Spleen (tissue), 11 donors: ENCODE results near the gene JMJD1C. TPM values are rescaled to one million over a fixed set of nuclear protein-coding genes. Genes with fewer than 3 reads are reported as not detected.
A peak's percentile ranks its signal among the peaks of the same experiment; 100 is the strongest.

Source experiments
- DNase-seq: peaks from one replicate; pipeline ENCODE4 v3.0.0-alpha.2; 2020
- H3K27ac ChIP-seq, 8 donors: fragments of 200-600 bp; sonication (generic) in 7 of 8; 1 replicate in 4 of 8; 2 replicates in 4 of 8; pipeline versions ENCODE4 v1.5.0 to v1.8.0; 2016 to 2021; ENCODE audit warnings: inconsistent platforms in 4 of 8, mild to moderate bottlenecking in 4 of 8, moderate library complexity in 1 of 8
- H3K27me3 ChIP-seq, 7 donors: fragments of 200-600 bp; sonication (generic) in 6 of 7; replicated peaks in 1 of 7; 1 replicate in 4 of 7; 2 replicates in 3 of 7; pipeline versions ENCODE4 v1.5.0 to v1.8.0; 2016 to 2021; ENCODE audit warnings: inconsistent platforms in 3 of 7, mild to moderate bottlenecking in 1 of 7
- H3K36me3 ChIP-seq, 6 donors: fragments of 200-600 bp; sonication (generic) in 5 of 6; 1 replicate in 4 of 6; 2 replicates in 2 of 6; pipeline versions ENCODE4 v1.5.0 to v1.8.0; 2016 to 2021; ENCODE audit warnings: inconsistent platforms in 2 of 6
- H3K4me1 ChIP-seq, 6 donors: fragments of 200-600 bp; sonication (generic) in 5 of 6; 1 replicate in 3 of 6; 2 replicates in 3 of 6; pipeline versions ENCODE4 v1.5.0 to v1.8.0; 2016 to 2021; ENCODE audit warnings: inconsistent platforms in 3 of 6
- H3K4me3 ChIP-seq, 8 donors: fragments of 200-600 bp; sonication (generic) in 7 of 8; 1 replicate in 4 of 8; 2 replicates in 4 of 8; pipeline versions ENCODE4 v1.5.0 to v1.8.0; 2016 to 2021; ENCODE audit warnings: inconsistent platforms in 4 of 8, mild to moderate bottlenecking in 4 of 8, moderate library complexity in 2 of 8
- H3K9me3 ChIP-seq, 8 donors: fragments of 200-600 bp; sonication (generic) in 7 of 8; 1 replicate in 4 of 8; 2 replicates in 4 of 8; pipeline versions ENCODE4 v1.5.0 to v1.8.0; 2016 to 2021; ENCODE audit warnings: inconsistent platforms in 4 of 8
- CTCF ChIP-seq, 11 experiments: fragments of 200-600 bp in 7 of 11; fragments of 450-650 bp in 4 of 11; sonication (generic) in 4 of 11; IDR thresholded peaks in 8 of 11; conservative IDR thresholded peaks in 3 of 11; 1 replicate in 7 of 11; 2 replicates in 4 of 11; pipeline versions ENCODE4 v1.4.0 to v1.8.0; 2016 to 2021; ENCODE audit warnings: antibody characterized with exemption in 11 of 11, inconsistent platforms in 4 of 11, mild to moderate bottlenecking in 1 of 11
- POLR2A ChIP-seq, 3 donors: fragments of 450-650 bp; IDR thresholded peaks; one replicate each; pipeline ENCODE4 v1.5.1; 2017; ENCODE audit warnings: antibody characterized with exemption in 3 of 3, mild to moderate bottlenecking in 1 of 3
- POLR2AphosphoS5 ChIP-seq, 3 donors: sonication (generic); formaldehyde crosslinking; IDR thresholded peaks; one replicate each; pipeline ENCODE4 v1.5.1; 2017; ENCODE audit warnings: antibody characterized with exemption in 3 of 3
- WGBS, 5 donors: extraction: QIAGEN DNeasy Blood & Tissue Kit in 3 of 5; methylation state at CpG; one replicate each; pipeline versions ENCODE4 v1.1.5 to v1.1.7; 2013 to 2018; 5-methylcytosine and 5-hydroxymethylcytosine counted together
- intact Hi-C: fragments of 100-400 bp; cut with DNase I; formaldehyde crosslinking; loops from one replicate; pipeline ENCODE4 v1.15.0; 2023; ENCODE audit warnings: low total_unique reads
- polyA plus RNA-seq, 3 donors: library from polyadenylated mRNA; stranded (reverse); fragments of 200-250 nt; gene quantifications; one replicate each; pipeline ENCODE4 v1.2.1, GENCODE V29; 2013
- total RNA-seq, 7 donors: library from RNA; depleted of rRNA in 3 of 7; stranded (reverse); fragments of >200 nt in 3 of 7; fragmentation: NEBNext Ultra II Directional in 4 of 7; extraction: Animal tissue kit (Norgen Biotek cat#: 25700) in 4 of 7; gene quantifications; one replicate each; pipeline versions ENCODE4 v1.1.0 to v1.2.1, GENCODE V29; 2016 to 2021
- donor health status: healthy with polysubstance abuse.
- donor health status: DM: no; HTN: no; CAD: no; lungs with moderate emphysema.
- donor health status: DM: no; HTN: no; CAD: no.
- donor health status: Bipolar disorder and iron deficiency.
- donor health status: healthy.
- donor health status: DM: no; HTN: no; CAD: no.
- donor health status: DM: yes; HTN: yes; CAD: no.

Gene JMJD1C
- total and polyA plus RNA-seq, 10 donors, result 54.3 to 272 (median 137) TPM

- Histone ChIP-seq H3K36me3 (no peaks in the 10 kb centered on the region), H3K4me1 (peaks cover 3 to 67% (median 22%) of the 10 kb centered on the region in 6 donors), H3K27ac (peak overlapping the region in 7 of 8 donors; percentile 26 to 67 (median 57)), H3K4me3 (peak overlapping the region in 1 of 8 donors; percentile 40), H3K9me3 (peaks cover 0 to 14% (median 11%) of the 10 kb centered on the region in 8 donors), H3K27me3 (no peaks in the 10 kb centered on the region)
- intact Hi-C loops, result no loop called here
- no peak for DNase-seq
- TF ChIP-seq CTCF (IDR thresholded peaks at IDR 0.05 in 8 of 11, conservative IDR thresholded peaks at IDR 0.05 in 3 of 11), result no peak
- TF ChIP-seq POLR2A (IDR thresholded peaks at IDR 0.05), result no peak
- no peak for TF ChIP-seq POLR2AphosphoS5 (IDR thresholded peaks at IDR 0.05)
- 29 to 40% (median 36%) methylated on average over 2 of the region's 2 CpGs for WGBS, 5 donors
Observed at GRCh38 chr10:63388421-63389031, 77.3 kb downstream of the JMJD1C start.

- no peak overlapping the region for H3K27ac ChIP-seq
- H3K4me3 ChIP-seq, result no peak overlapping the region
- intact Hi-C loops, result no loop called here
Observed at GRCh38 chr10:63385254-63385653, 80.5 kb downstream of the JMJD1C start.

GRCh38 chr10:63384675-63385074 is 81.1 kb downstream of the JMJD1C start:
- Histone ChIP-seq H3K27me3 (no peaks in the 10 kb centered on the region), H3K9me3 (no peaks in the 10 kb centered on the region), H3K36me3 (peaks cover 0 to 3% (median 0%) of the 10 kb centered on the region in 6 donors), H3K4me3 (no peak overlapping the region), H3K4me1 (peaks cover 3 to 45% (median 16%) of the 10 kb centered on the region in 6 donors), H3K27ac (no peak overlapping the region)
- intact Hi-C loops, result no loop called here
- WGBS, 5 donors, result 78 to 88% (median 79%) methylated on average over 2 of the region's 2 CpGs
- DNase-seq, result no peak
- no peak for TF ChIP-seq POLR2AphosphoS5 (IDR thresholded peaks at IDR 0.05)
- TF ChIP-seq POLR2A (IDR thresholded peaks at IDR 0.05), result no peak
- no peak for TF ChIP-seq CTCF (IDR thresholded peaks at IDR 0.05 in 8 of 11, conservative IDR thresholded peaks at IDR 0.05 in 3 of 11)

More at GRCh38 chr10:63385254-63385653, 80.5 kb downstream of the JMJD1C start:
- H3K9me3 ChIP-seq, result peaks cover 0 to 3% (median 2%) of the 10 kb centered on the region in 8 donors
- no peak for TF ChIP-seq POLR2AphosphoS5 (IDR thresholded peaks at IDR 0.05)
- TF ChIP-seq CTCF (IDR thresholded peaks at IDR 0.05 in 8 of 11, conservative IDR thresholded peaks at IDR 0.05 in 3 of 11), result no peak
- TF ChIP-seq POLR2A (IDR thresholded peaks at IDR 0.05), result no peak
- H3K4me1 ChIP-seq, result peaks cover 3 to 43% (median 16%) of the 10 kb centered on the region in 6 donors
- DNase-seq, result no peak
- H3K27me3 ChIP-seq, result no peaks in the 10 kb centered on the region
- H3K36me3 ChIP-seq, result no peaks in the 10 kb centered on the region
- 94 to 97% (median 96%) methylated on average over 5 of the region's 5 CpGs for WGBS, 5 donors

- no peak for DNase-seq
- intact Hi-C loops, result no loop called here
- H3K36me3 ChIP-seq, result peaks cover 0 to 5% (median 0%) of the 10 kb centered on the region in 6 donors
Observed at GRCh38 chr10:63384001-63384400, 81.8 kb downstream of the JMJD1C start.

More at GRCh38 chr10:63384001-63384400, 81.8 kb downstream of the JMJD1C start:
- WGBS, 5 donors, result 75 to 95% (median 90%) methylated on average over 1 of the region's 1 CpG
- Histone ChIP-seq H3K4me3 (no peak overlapping the region), H3K27ac (no peak overlapping the region), H3K4me1 (peaks cover 3 to 46% (median 19%) of the 10 kb centered on the region in 6 donors), H3K27me3 (no peaks in the 10 kb centered on the region), H3K9me3 (no peaks in the 10 kb centered on the region)
- no peak for TF ChIP-seq CTCF (IDR thresholded peaks at IDR 0.05 in 8 of 11, conservative IDR thresholded peaks at IDR 0.05 in 3 of 11)
- no peak for TF ChIP-seq POLR2A (IDR thresholded peaks at IDR 0.05)
- TF ChIP-seq POLR2AphosphoS5 (IDR thresholded peaks at IDR 0.05), result no peak
